Forelimb muscle (tissue), 1 donor: ENCODE measurements around the gene MMP2. TPM values are rescaled to one million over a fixed set of nuclear protein-coding genes. Genes with fewer than 3 reads are reported as not detected.
A peak's percentile ranks its signal among the peaks of the same experiment; 100 is the strongest.

Source experiments
- DNase-seq: peaks from one replicate; pipeline ENCODE4 v3.0.0-alpha.2; 2013; ENCODE audit warnings: low read depth
- polyA plus RNA-seq: library from polyadenylated mRNA; unstranded; fragments of 120-200 nt; gene quantifications from one replicate; pipeline ENCODE4 v1.2.1, GENCODE V29; 2013; ENCODE audit not compliant: insufficient read length

The MMP2 gene
- polyA plus RNA-seq, 1 donor, result 440 TPM

- DNase-seq, result no peak
These were observed 9.0 kb upstream of the MMP2 start for GRCh38 chr16:55469821-55470532.

GRCh38 chr16:55470533-55471371 is 8.2 kb upstream of the MMP2 start:
- DNase-seq, result no peak

GRCh38 chr16:55471448-55472097 is 7.4 kb upstream of the MMP2 start:
- DNase-seq, result no peak

GRCh38 chr16:55473587-55473986 is 5.4 kb upstream of the MMP2 start:
- no peak for DNase-seq

- DNase-seq, result no peak
These were observed 4.2 kb upstream of the MMP2 start for GRCh38 chr16:55474821-55475220.

- DNase-seq, result no peak
These were observed 3.1 kb upstream of the MMP2 start for GRCh38 chr16:55475919-55476318.

- peak; percentile 77 for DNase-seq
These were observed 2.1 kb upstream of the MMP2 start for GRCh38 chr16:55476625-55477533.

- no peak for DNase-seq
These were observed 1.3 kb upstream of the MMP2 start for GRCh38 chr16:55477736-55478135.

GRCh38 chr16:55479430-55480140 is 587 bp downstream of the MMP2 start:
- no peak for DNase-seq

GRCh38 chr16:55480228-55480655 is 1.2 kb downstream of the MMP2 start:
- DNase-seq, result no peak

- no peak for DNase-seq
These were observed 2.0 kb downstream of the MMP2 start for GRCh38 chr16:55481023-55481422.

GRCh38 chr16:55482056-55482455 is 3.1 kb downstream of the MMP2 start:
- DNase-seq, result no peak

GRCh38 chr16:55487048-55487803 is 8.2 kb downstream of the MMP2 start:
- DNase-seq, result no peak

GRCh38 chr16:55488306-55488705 is 9.3 kb downstream of the MMP2 start:
- DNase-seq, result no peak

GRCh38 chr16:55489119-55489955 is 10.3 kb downstream of the MMP2 start:
- no peak for DNase-seq

GRCh38 chr16:55489956-55490265 is 10.9 kb downstream of the MMP2 start:
- DNase-seq, result no peak

GRCh38 chr16:55490301-55490700 is 11.3 kb downstream of the MMP2 start:
- DNase-seq, result no peak

- DNase-seq, result no peak
These were observed 12.7 kb downstream of the MMP2 start for GRCh38 chr16:55491691-55492090.

GRCh38 chr16:55492756-55493380 is 13.9 kb downstream of the MMP2 start:
- no peak for DNase-seq
